HG02759 (cell line): ENCODE results near the gene TKT.
A peak's percentile ranks its signal among the peaks of the same experiment; 100 is the strongest.

ENCODE experiments used
- ATAC-seq: cut with Tn5 transposase; IDR thresholded peaks from one replicate; pipeline ENCODE4 v1.9.1; 2021; ENCODE audit warnings: mild to moderate bottlenecking, moderate library complexity; ENCODE audit not compliant: unreplicated experiment

The TKT gene

GRCh38 chr3:53183514-53183913, 72.3 kb downstream of the TKT start:
- no peak for ATAC-seq

- no peak for ATAC-seq
These were observed 73.0 kb downstream of the TKT start for GRCh38 chr3:53182764-53183355.

GRCh38 chr3:53181528-53181927, 74.3 kb downstream of the TKT start:
- ATAC-seq, result no peak

GRCh38 chr3:53181024-53181371, 74.8 kb downstream of the TKT start:
- ATAC-seq, result peak; percentile 21

GRCh38 chr3:53180305-53181023, 75.4 kb downstream of the TKT start:
- ATAC-seq, result peak; percentile 96

GRCh38 chr3:53179580-53179979, 76.2 kb downstream of the TKT start:
- no peak for ATAC-seq

- no peak for ATAC-seq
These were observed 77.6 kb downstream of the TKT start for GRCh38 chr3:53178246-53178645.

GRCh38 chr3:53175613-53176540, 79.9 kb downstream of the TKT start:
- ATAC-seq, result no peak
